ENCODE measurements around the gene FAM151A. TPM values are rescaled to one million over a fixed set of nuclear protein-coding genes. Genes with fewer than 3 reads are reported as not detected.

The FAM151A gene
- polyA plus RNA-seq, 3 donors = not detected

- H3K9me3 Mint-ChIP-seq = no peaks in the 10 kb centered on the region
- no peak overlapping the region for H2AFZ ChIP-seq (ENCODE audit: insufficient read depth, low read depth, low read length, poor library complexity, severe bottlenecking)
- no peak overlapping the region for H3K4me3 Mint-ChIP-seq
- H3K27ac ChIP-seq (ENCODE audit: low read depth in 1 of 2, low read length in 2 of 2) = no peak overlapping the region
- intact Hi-C loops (cut with micrococcal nuclease) = no loop called here
- H3K27me3 Mint-ChIP-seq (ENCODE audit: low read depth in 3 of 3) = peaks cover 0 to 4% (median 0%) of the 10 kb centered on the region in 3 donors
- peaks cover 2% of the 10 kb centered on the region for H3K4me1 Mint-ChIP-seq
- H3K4me2 ChIP-seq (replicated peaks; ENCODE audit: extremely low read depth, low read length, poor library complexity, severe bottlenecking) = no peak overlapping the region
- H3K4me3 ChIP-seq (replicated peaks in 1 of 3; ENCODE audit: low read depth in 2 of 3, low read length in 3 of 3) = no peak overlapping the region
- H3K4me1 ChIP-seq (ENCODE audit: control insufficient read depth in 1 of 2, insufficient read depth in 2 of 2, low read length in 2 of 2) = no peaks in the 10 kb centered on the region
- no peak for DNase-seq
- H3K9me3 ChIP-seq (replicated peaks in 1 of 2; ENCODE audit: control insufficient read depth in 1 of 2, insufficient read depth in 1 of 2, low read length in 2 of 2) = no peaks in the 10 kb centered on the region
- H3K27me3 ChIP-seq (ENCODE audit: control insufficient read depth in 2 of 2, insufficient read depth in 2 of 2, low read length in 2 of 2) = no peaks in the 10 kb centered on the region
- H3K9ac ChIP-seq (ENCODE audit: insufficient read depth, low read length, poor library complexity, severe bottlenecking) = no peak overlapping the region
- 86% methylated on average over 11 of the region's 11 CpGs for WGBS (ENCODE audit: insufficient coverage)
- H3K27ac Mint-ChIP-seq = peak overlapping the region in 1 of 7 donors; percentile 25
- TF ChIP-seq CTCF (IDR thresholded peaks at IDR 0.05) = no peak
- H3K36me3 Mint-ChIP-seq = peaks cover 0 to 6% of the 10 kb centered on the region in 2 donors
- H3K79me2 ChIP-seq (ENCODE audit: insufficient read depth, low read length) = no peaks in the 10 kb centered on the region
- H3K36me3 ChIP-seq (replicated peaks in 1 of 2; ENCODE audit: control insufficient read depth in 1 of 2, insufficient read depth in 2 of 2, low read length in 2 of 2) = no peaks in the 10 kb centered on the region
- no peaks in the 10 kb centered on the region for H4K20me1 ChIP-seq (ENCODE audit: insufficient read depth, low read length)
Observed at GRCh38 chr1:54580856-54581550, 42.3 kb downstream of the FAM151A start.

- no peaks in the 10 kb centered on the region for H3K9me3 Mint-ChIP-seq
- no peaks in the 10 kb centered on the region for H4K20me1 ChIP-seq (ENCODE audit: insufficient read depth, low read length)
- H3K27ac ChIP-seq (ENCODE audit: low read depth in 1 of 2, low read length in 2 of 2) = no peak overlapping the region
- no peak overlapping the region for H3K4me2 ChIP-seq (replicated peaks; ENCODE audit: extremely low read depth, low read length, poor library complexity, severe bottlenecking)
- H2AFZ ChIP-seq (ENCODE audit: insufficient read depth, low read depth, low read length, poor library complexity, severe bottlenecking) = no peak overlapping the region
- H3K4me1 ChIP-seq (ENCODE audit: control insufficient read depth in 1 of 2, insufficient read depth in 2 of 2, low read length in 2 of 2) = no peaks in the 10 kb centered on the region
- no peaks in the 10 kb centered on the region for H3K9me3 ChIP-seq (replicated peaks in 1 of 2; ENCODE audit: control insufficient read depth in 1 of 2, insufficient read depth in 1 of 2, low read length in 2 of 2)
- H3K4me3 ChIP-seq (replicated peaks in 1 of 3; ENCODE audit: low read depth in 2 of 3, low read length in 3 of 3) = no peak overlapping the region
- intact Hi-C loops (cut with micrococcal nuclease) = no loop called here
- no peaks in the 10 kb centered on the region for H3K79me2 ChIP-seq (ENCODE audit: insufficient read depth, low read length)
- H3K27me3 ChIP-seq (ENCODE audit: control insufficient read depth in 2 of 2, insufficient read depth in 2 of 2, low read length in 2 of 2) = no peaks in the 10 kb centered on the region
- no peak overlapping the region for H3K9ac ChIP-seq (ENCODE audit: insufficient read depth, low read length, poor library complexity, severe bottlenecking)
- H3K4me1 Mint-ChIP-seq = peaks cover 2% of the 10 kb centered on the region
- no peaks in the 10 kb centered on the region for H3K36me3 ChIP-seq (replicated peaks in 1 of 2; ENCODE audit: control insufficient read depth in 1 of 2, insufficient read depth in 2 of 2, low read length in 2 of 2)
- WGBS (ENCODE audit: insufficient coverage) = 96% methylated on average over 2 of the region's 4 CpGs
- H3K36me3 Mint-ChIP-seq = peaks cover 0 to 2% of the 10 kb centered on the region in 2 donors
- no peak for DNase-seq
- TF ChIP-seq CTCF (IDR thresholded peaks at IDR 0.05) = no peak
- no peak overlapping the region for H3K4me3 Mint-ChIP-seq
- peaks cover 0 to 3% (median 0%) of the 10 kb centered on the region in 3 donors for H3K27me3 Mint-ChIP-seq (ENCODE audit: low read depth in 3 of 3)
- no peak overlapping the region for H3K27ac Mint-ChIP-seq
Observed at GRCh38 chr1:54579337-54579781, 44.0 kb downstream of the FAM151A start.
